ENCODE measurements around the gene ARHGAP15.

GRCh38 chr2:143192716-143193115 is 63.5 kb downstream of the ARHGAP15 start:
- TF ChIP-seq CTCF (IDR thresholded peaks at IDR 0.05), result no peak
- TF ChIP-seq POLR2A (IDR thresholded peaks at IDR 0.05), result no peak

Data from adrenal gland (tissue), 5 donors.